Measurements from ENCODE around the gene MEAF6. TPM values are rescaled to one million over a fixed set of nuclear protein-coding genes. Genes with fewer than 3 reads are reported as not detected.
A peak's percentile ranks its signal among the peaks of the same experiment; 100 is the strongest.

Gene MEAF6
- total and polyA plus RNA-seq, 11 donors, result 27.4 to 55.7 (median 39.6) TPM

GRCh38 chr1:37471345-37472231, 43.0 kb downstream of the MEAF6 start:
- WGBS, 4 donors, result 23 to 46% (median 33%) methylated on average over 13 of the region's 13 CpGs
- DNase-seq (peak; percentile 72 to 90 (median 82)), ATAC-seq (peak; percentile 64 to 82 (median 80))
- TF ChIP-seq, protein P1, sequence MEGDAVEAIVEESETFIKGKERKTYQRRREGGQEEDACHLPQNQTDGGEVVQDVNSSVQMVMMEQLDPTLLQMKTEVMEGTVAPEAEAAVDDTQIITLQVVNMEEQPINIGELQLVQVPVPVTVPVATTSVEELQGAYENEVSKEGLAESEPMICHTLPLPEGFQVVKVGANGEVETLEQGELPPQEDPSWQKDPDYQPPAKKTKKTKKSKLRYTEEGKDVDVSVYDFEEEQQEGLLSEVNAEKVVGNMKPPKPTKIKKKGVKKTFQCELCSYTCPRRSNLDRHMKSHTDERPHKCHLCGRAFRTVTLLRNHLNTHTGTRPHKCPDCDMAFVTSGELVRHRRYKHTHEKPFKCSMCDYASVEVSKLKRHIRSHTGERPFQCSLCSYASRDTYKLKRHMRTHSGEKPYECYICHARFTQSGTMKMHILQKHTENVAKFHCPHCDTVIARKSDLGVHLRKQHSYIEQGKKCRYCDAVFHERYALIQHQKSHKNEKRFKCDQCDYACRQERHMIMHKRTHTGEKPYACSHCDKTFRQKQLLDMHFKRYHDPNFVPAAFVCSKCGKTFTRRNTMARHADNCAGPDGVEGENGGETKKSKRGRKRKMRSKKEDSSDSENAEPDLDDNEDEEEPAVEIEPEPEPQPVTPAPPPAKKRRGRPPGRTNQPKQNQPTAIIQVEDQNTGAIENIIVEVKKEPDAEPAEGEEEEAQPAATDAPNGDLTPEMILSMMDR (IDR thresholded peaks at IDR 0.05), result no peak
- peak in 1 of 2 donors; percentile 17 for TF ChIP-seq POLR2A (IDR thresholded peaks at IDR 0.05)
- Histone ChIP-seq H3K4me3 (peak overlapping the region in 10 of 12 donors; percentile 3 to 31 (median 22)), H3K36me3 (peaks cover 0 to 9% (median 4%) of the 10 kb centered on the region in 9 donors), H3K27me3 (no peaks in the 10 kb centered on the region), H3K27ac (peak overlapping the region; percentile 65 to 96 (median 86)), H3K4me1 (peaks cover 11 to 60% (median 44%) of the 10 kb centered on the region in 12 donors), H3K9me3 (no peaks in the 10 kb centered on the region)
- intact Hi-C loops (cut with DNase I), result loop anchor here in 1 of 10 donors (5.0 kb wide), 1 partner anchor 221 kb away; the partner anchor contains the start of gene CDCA8

GRCh38 chr1:37469386-37469785, 45.2 kb downstream of the MEAF6 start:
- intact Hi-C loops (cut with DNase I), result no loop called here
- WGBS, 4 donors, result 74 to 83% (median 80%) methylated on average over 3 of the region's 3 CpGs

DNA sequence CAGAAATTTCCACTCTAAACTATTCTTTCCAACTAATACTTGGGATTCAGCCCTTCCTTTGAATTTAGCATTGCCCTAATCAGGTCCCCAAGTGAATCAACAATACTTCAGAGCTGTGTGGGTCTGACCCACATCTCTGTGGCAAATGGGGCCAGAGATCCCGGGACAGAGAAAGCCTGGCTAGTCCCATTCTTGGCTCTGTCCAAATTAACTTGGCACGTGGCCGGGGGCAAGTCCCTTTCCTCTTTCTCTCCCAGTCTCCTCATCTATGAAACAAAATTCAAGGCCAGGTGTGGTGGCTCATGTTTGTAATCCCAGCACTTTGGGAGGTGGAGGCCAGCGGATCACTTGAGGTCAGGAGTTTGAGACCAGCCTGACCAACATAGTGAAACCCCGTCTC, 46.5 kb downstream of the MEAF6 start:
- Histone ChIP-seq H3K4me3 (no peak overlapping the region), H3K27ac (no peak overlapping the region), H3K9me3 (no peaks in the 10 kb centered on the region), H3K36me3 (no peaks in the 10 kb centered on the region), H3K27me3 (no peaks in the 10 kb centered on the region), H3K4me1 (peaks cover 0 to 33% (median 18%) of the 10 kb centered on the region in 12 donors)
- WGBS, 4 donors, result 83 to 91% (median 89%) methylated on average over 5 of the region's 5 CpGs
- intact Hi-C loops (cut with DNase I), result no loop called here
- ATAC-seq (no peak), DNase-seq (no peak)
- TF ChIP-seq, protein P1 (IDR thresholded peaks at IDR 0.05), result no peak
- no peak for TF ChIP-seq POLR2A (IDR thresholded peaks at IDR 0.05)

More at GRCh38 chr1:37469386-37469785, 45.2 kb downstream of the MEAF6 start:
- DNase-seq, result no peak
- Histone ChIP-seq H3K4me1 (peaks cover 3 to 43% (median 27%) of the 10 kb centered on the region in 12 donors), H3K4me3 (no peak overlapping the region), H3K27ac (peak overlapping the region in 1 of 12 donors; percentile 20), H3K9me3 (no peaks in the 10 kb centered on the region), H3K36me3 (no peaks in the 10 kb centered on the region), H3K27me3 (no peaks in the 10 kb centered on the region)
- TF ChIP-seq, protein P1 (IDR thresholded peaks at IDR 0.05), result no peak
- TF ChIP-seq POLR2A (IDR thresholded peaks at IDR 0.05), result no peak
- no peak for ATAC-seq
